ENCODE results near the gene SEMA4C.

Gene SEMA4C

GRCh38 chr2:96881349-96882195, 11.7 kb upstream of the SEMA4C start:
- DNase-seq (ENCODE audit: low read depth in 2 of 2): no peak

GRCh38 chr2:96880891-96881273, 11.0 kb upstream of the SEMA4C start:
- no peak for DNase-seq (ENCODE audit: low read depth in 2 of 2)

GRCh38 chr2:96879545-96880040, 9.7 kb upstream of the SEMA4C start:
- no peak for DNase-seq (ENCODE audit: low read depth in 2 of 2)

- DNase-seq (ENCODE audit: low read depth in 2 of 2): no peak
These were observed 9.1 kb upstream of the SEMA4C start for GRCh38 chr2:96878796-96879544.

GRCh38 chr2:96878171-96878570, 8.3 kb upstream of the SEMA4C start:
- no peak for DNase-seq (ENCODE audit: low read depth in 2 of 2)

GRCh38 chr2:96877631-96878092, 7.8 kb upstream of the SEMA4C start:
- DNase-seq (ENCODE audit: low read depth in 2 of 2): no peak

- no peak for DNase-seq (ENCODE audit: low read depth in 2 of 2)
These were observed 7.2 kb upstream of the SEMA4C start for GRCh38 chr2:96877042-96877451.

- no peak for DNase-seq (ENCODE audit: low read depth in 2 of 2)
These were observed 6.6 kb upstream of the SEMA4C start for GRCh38 chr2:96876269-96877041.

GRCh38 chr2:96875498-96876268, 5.8 kb upstream of the SEMA4C start:
- no peak for DNase-seq (ENCODE audit: low read depth in 2 of 2)

- DNase-seq (ENCODE audit: low read depth in 2 of 2): no peak
These were observed 4.4 kb upstream of the SEMA4C start for GRCh38 chr2:96874198-96874831.

- DNase-seq (ENCODE audit: low read depth in 2 of 2): no peak
These were observed 3.8 kb upstream of the SEMA4C start for GRCh38 chr2:96873651-96874096.

- no peak for DNase-seq (ENCODE audit: low read depth in 2 of 2)
These were observed 2.9 kb upstream of the SEMA4C start for GRCh38 chr2:96872591-96873349.

- peak in 1 of 2 donors; percentile 34 for DNase-seq (ENCODE audit: low read depth in 2 of 2)
These were observed 861 bp upstream of the SEMA4C start for GRCh38 chr2:96870626-96871255.

GRCh38 chr2:96869281-96869821, 529 bp downstream of the SEMA4C start:
- no peak for DNase-seq (ENCODE audit: low read depth in 2 of 2)

- peak in 1 of 2 donors; percentile 58 for DNase-seq (ENCODE audit: low read depth in 2 of 2)
These were observed 1.2 kb downstream of the SEMA4C start for GRCh38 chr2:96868555-96869280.

GRCh38 chr2:96867756-96868554, 1.9 kb downstream of the SEMA4C start:
- DNase-seq (ENCODE audit: low read depth in 2 of 2): peak in 1 of 2 donors; percentile 30

GRCh38 chr2:96866986-96867755, 2.7 kb downstream of the SEMA4C start:
- no peak for DNase-seq (ENCODE audit: low read depth in 2 of 2)

Measured in stimulated activated CD4-positive, alpha-beta T cell treated with anti-CD3 and anti-CD28 coated beads, Interleukin-4, amount 100 ng/mL, for 48 hours (primary cell).